Ishikawa (cell line): Measurements from ENCODE around the gene FBXO8.

Source experiments
- CEBPB ChIP-seq: IDR thresholded peaks from 2 replicates; pipeline ENCODE4 v1.6.1; 2012
- CREB1 ChIP-seq: IDR thresholded peaks from 2 replicates; pipeline ENCODE4 v1.6.1; 2012; ENCODE audit warnings: low read depth
- EGR1 ChIP-seq: IDR thresholded peaks from 2 replicates; pipeline ENCODE4 v1.6.1; 2012
- EP300 ChIP-seq: IDR thresholded peaks from 2 replicates; pipeline ENCODE4 v1.6.1; 2012; ENCODE audit warnings: borderline replicate concordance
- FOXM1 ChIP-seq: IDR thresholded peaks from 2 replicates; pipeline ENCODE4 v1.6.1; 2012; ENCODE audit warnings: low read depth, borderline replicate concordance
- RAD21 ChIP-seq: IDR thresholded peaks from 2 replicates; pipeline ENCODE4 v1.6.1; 2012; ENCODE audit warnings: low read depth
- TAF1 ChIP-seq: IDR thresholded peaks from 2 replicates; pipeline ENCODE4 v1.6.1; 2012; ENCODE audit warnings: low read depth, mild to moderate bottlenecking
- TCF12 ChIP-seq: IDR thresholded peaks from 2 replicates; pipeline ENCODE4 v1.6.1; 2012; ENCODE audit warnings: low read depth
- YY1 ChIP-seq: IDR thresholded peaks from 2 replicates; pipeline ENCODE4 v1.6.1; 2012; ENCODE audit warnings: low read depth
- ZBTB7A ChIP-seq: IDR thresholded peaks from 2 replicates; pipeline ENCODE4 v1.6.1; 2012; ENCODE audit warnings: low read depth
- TF ChIP-seq, protein P1 (sequence below): IDR thresholded peaks from 2 replicates; pipeline ENCODE4 v1.6.1; 2012

DNA sequence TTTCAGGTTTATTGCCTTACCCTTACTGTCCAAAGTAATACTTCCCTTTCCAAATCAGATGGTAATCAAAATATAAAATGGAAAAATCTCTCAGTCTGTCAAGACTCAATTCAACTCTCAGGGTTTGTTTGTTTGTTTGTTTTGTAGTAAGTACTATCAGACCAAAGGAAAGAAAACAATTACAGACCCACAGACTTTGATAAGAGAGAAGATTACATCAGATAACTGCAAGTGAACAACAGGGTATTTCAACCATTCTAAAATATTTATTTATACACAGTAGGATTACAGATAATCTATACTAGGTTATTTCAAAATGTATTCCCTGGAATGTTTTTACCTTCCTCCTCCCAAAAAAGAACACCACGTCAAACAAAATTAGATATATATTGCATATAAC, 28.9 kb downstream of the FBXO8 start:
- no peak for TF ChIP-seq EP300
- TF ChIP-seq TCF12: no peak
- no peak for TF ChIP-seq TAF1
- no peak for TF ChIP-seq ZBTB7A
- TF ChIP-seq CREB1: no peak
- no peak for TF ChIP-seq FOXM1
- no peak for TF ChIP-seq CEBPB
- no peak for TF ChIP-seq YY1
- TF ChIP-seq RAD21: no peak
- TF ChIP-seq EGR1: no peak
- TF ChIP-seq, protein P1, sequence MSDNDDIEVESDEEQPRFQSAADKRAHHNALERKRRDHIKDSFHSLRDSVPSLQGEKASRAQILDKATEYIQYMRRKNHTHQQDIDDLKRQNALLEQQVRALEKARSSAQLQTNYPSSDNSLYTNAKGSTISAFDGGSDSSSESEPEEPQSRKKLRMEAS: no peak
